Stimulated activated CD8-positive, alpha-beta memory T cell treated with anti-CD3 and anti-CD28 coated beads, Interleukin-4, amount 100 ng/mL, for 24 hours (primary cell): ENCODE measurements around the gene RAP1GAP2.
"Not testable (repeated sequence)": the region's sequence is repeated elsewhere in the genome, so short reads cannot be mapped to it uniquely, and the experiment has no call there.

ENCODE experiments used
- DNase-seq: peaks from one replicate; pipeline ENCODE4 v3.0.0-alpha.2; 2020; ENCODE audit warnings: low read depth

RAP1GAP2 gene

GRCh38 chr17:3025421-3026124 lies 229.3 kb downstream of the RAP1GAP2 start:
- no peak for DNase-seq

GRCh38 chr17:3026125-3026855 lies 230.1 kb downstream of the RAP1GAP2 start:
- DNase-seq = no peak

DNA sequence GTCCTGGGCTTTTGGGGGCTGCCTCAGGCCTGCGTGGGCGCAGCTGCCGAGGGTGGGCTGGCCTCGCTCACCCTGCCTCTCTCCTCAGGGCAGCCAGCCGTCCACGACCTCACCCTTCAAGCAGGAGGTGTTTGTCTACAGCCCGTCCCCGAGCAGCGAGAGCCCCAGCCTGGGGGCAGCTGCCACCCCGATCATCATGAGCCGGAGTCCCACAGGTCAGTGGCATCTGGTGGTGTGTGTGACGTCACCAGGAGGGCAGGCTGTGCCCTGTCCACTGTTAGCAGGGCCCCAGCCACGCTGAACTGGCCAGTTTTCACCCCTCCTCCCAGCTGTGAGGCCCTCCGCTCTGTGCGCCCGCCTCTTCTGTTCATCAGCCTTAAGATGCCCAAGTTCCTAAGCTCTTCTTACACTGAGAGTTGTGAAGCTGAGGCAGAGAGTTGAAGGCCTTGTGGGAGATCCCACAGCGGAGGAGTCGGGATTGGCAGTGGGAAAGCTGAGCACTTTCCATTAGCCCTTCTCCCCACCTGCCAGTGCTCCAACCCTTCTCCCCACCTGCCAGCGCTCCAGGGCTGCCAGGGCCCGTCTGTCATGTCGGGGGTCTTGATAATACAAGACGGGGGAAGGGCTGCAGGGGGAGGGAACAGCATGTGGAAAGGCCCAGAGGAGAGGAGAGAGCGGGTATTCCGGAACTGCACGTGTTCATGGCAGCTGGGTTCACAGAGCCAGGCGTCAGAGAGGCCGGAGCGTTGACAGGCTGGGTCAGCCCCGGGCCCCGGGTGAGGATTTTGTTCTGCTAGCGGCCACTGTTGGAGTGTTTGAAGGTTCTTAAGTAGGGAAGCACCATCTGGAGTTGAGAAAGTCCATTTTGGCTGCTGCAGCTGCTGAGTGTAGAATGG lies 230.9 kb downstream of the RAP1GAP2 start:
- DNase-seq = no peak

DNA sequence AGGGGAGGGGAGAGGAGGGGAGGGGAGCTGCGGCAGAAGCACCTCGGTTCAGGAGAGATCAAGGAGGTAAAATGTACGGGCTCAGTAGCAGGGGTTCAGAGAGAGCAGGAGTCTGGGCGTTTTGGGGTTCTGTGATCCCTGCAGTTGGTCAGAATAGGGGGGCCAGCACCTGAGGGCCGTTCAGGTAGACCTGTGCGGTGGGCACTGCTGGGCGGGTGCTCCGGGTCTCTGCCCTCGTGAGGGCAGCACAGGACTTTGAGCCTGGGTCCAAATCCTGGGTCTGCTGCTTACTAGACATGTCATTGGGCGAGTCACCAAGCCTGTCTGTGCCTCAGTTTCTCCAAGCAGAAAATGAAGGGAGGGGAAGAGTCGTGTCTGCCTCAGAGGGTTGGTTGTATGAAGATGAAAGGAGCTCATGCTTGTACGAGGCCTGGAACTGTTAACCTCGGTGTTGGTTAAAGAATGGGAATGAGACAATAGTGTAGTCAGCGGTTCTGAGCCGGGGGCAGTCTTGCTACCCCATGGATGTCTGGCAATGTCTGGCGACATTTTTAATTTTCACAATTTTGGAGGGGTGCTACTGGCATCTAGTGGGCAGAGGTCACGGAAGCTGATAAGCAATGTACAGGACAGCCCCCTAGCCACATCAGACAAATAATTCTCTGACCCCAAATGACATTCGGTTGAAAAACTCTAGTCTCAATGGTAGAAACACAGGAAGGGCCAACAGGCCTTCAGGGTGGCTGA lies 231.7 kb downstream of the RAP1GAP2 start:
- DNase-seq = no peak

DNA sequence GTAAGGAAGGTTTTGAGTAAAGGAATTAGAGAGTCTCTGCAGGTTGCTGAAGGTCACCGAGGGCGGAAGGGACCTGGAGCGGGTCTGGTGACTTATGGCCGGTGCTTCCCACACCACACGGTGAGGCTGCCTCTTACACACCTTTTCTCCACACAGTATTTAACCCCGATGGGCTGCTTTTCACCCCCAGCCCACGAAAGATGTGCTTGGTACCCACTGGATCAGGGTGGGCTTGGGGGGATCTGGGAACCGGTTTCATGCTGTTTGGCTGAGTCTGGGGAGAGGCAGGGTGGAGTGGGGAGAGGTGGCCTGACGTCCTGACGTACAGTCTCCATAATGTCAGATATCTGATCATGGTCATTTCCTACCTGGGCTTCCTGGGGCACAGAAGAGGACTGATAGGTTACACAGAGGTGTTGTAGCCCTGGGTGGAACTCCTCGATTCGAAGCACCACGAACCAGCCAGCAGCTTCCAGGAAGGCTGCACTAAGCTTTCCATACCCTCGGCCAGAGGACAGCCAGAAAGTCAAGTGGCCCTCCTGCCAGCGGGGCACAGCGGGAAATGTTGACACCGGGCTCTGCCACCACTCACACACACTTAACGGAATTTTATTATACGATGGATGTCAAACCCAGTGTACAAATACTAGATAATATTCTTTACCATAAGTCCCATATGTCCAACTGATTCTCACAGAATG lies 233.1 kb downstream of the RAP1GAP2 start:
- no peak for DNase-seq

GRCh38 chr17:3030096-3030495 lies 233.9 kb downstream of the RAP1GAP2 start:
- DNase-seq = no peak

DNA sequence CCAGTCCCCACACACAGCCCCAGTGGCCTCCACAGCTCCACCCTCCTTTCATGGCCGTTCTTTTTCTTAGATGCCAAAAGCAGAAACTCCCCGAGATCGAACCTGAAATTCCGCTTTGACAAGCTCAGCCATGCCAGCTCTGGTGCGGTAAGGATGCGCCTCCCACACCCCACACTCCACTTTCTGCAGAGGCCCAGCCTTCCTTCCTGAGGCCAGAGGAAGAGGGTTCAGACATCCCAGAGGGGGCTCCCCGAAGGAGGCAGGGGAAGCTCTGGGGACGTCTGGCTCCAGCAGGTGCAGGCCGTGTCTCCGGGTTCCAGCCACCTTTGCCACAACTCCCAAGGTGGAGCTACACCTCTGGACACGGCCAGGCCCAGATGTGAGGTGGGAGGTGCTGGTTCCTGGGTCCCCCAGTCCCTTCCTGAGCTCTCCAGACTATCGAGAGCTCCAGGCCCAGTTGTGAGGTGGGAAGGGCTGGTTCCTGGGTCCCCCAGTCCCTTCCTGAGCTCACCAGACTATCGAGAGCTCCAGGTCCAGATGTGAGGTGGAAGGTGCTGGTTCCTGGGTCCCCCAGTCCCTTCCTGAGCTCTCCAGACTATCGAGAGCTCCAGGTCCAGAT lies 234.7 kb downstream of the RAP1GAP2 start:
- DNase-seq = not testable (repeated sequence)

DNA sequence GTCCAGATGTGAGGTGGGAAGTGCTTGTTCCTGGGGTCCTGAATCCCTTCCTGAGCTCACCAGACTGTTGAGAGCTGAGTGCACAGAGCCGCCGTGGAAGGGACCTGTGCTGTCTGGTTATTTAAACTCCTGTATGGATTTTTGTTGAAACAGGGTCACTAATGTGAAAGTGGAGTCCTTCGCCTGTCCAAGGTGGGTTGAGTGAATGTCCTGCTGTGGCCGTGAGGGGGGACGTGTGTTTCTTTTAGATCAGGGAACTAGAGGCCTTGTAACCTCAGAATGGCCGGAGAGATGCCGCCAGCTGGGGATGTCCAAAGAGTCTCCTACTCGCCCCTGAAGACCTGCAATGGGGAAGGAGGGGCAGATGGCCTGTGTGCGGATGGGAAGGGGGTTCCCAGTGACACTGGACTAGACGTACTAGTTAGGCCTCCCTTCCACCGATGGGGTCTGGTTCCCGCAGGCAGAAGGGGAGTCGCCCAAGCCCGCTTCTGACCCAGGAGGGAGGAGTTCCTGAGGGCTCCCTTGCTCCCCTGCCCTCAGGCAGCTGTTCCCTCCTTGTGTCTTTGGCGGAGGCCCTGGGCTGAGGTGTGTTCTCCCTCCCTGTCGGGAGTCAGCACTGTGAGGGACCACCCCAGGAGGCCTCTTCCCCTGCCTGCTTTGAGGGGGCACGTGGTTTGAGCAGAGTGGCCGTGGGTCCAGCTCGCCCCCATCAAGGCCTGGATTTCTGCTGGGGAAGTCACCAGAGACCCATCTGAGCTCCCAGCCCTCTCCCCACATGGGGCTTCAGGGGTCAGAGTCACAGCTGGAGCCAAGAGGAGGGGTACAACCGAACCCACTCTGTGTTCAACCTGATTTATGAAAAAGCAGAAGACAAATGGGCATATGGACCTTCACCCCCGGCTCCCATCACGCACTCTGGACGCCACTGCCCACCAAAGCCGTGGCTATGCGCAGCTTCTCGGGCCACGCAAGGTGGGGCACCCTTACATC lies 236.3 kb downstream of the RAP1GAP2 start:
- no peak for DNase-seq

DNA sequence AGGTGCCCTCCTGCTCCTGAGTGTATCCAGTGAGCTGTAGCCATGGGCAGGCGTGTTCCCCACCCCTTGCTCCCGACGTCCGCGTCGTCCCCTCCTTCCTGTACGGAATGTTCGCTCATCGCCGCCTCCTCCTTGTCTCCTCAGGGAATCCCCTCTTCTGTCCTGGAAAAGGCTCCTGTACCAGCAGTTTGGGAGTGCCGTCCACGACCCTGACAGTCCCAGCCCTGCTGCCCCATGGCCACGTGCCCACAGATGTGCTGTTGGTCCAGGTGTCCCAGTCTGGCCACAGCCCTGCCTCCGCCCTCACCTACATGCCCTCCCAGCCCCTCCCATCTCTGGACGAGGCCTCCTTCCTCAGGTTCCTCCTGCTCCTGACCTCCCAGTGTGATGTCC lies 237.0 kb downstream of the RAP1GAP2 start:
- DNase-seq = no peak

DNA sequence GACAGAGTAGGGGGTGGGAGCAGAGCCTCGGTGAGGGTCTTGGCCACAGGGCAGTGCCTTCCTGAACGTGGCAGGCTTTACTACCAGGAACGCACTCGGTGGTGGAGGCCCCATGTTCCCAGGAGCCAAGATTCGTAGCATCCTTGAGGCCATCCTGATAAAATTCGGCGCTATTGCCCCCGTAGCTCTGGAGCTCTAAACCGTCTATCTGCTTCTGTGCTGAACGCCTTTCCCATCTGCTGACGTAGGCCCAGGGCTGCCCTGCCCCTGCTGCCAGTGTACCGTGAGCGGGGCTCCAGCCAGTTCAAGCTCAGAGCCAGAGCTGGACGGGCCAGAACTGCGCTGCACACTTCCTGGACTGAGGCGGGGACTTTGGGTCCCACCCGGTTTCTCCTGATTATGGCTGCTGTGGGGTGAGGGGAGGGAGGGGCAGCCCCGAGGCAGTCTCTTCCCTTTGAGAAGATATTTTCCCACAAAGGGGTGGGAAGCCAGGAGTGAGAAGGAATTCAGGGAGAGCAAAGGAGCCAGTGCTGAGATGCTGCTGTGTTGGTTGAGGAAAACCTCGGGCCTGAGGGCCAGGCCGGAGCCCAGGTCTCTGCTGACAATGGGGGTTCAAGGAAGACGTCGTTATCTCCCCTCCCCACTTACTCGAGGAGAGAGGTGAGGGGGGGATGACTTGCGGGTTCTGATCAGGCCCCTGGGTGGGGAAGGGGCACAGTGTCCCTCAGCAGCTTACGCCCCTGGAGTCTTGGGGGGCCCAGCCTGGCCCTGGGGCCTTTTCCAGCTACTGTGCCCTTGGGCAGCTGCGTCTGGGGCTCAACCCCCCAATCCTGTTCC lies 237.7 kb downstream of the RAP1GAP2 start:
- no peak for DNase-seq

DNA sequence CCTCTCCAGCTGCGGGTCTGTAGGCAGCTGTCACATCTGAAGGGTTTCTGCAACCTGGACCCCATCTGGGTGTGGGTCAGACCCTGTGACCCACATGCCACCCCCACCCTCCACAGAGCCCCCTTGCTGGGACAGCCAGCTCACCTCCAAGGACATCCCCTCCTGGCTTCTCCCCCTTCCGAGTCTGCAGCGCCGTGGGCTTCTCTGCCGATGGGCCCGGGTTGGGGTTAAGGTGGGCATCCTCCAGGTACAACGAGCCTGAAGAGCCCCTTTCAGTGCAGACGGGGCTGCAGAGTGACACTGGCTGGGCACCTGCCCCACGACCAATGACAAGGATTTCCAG lies 238.3 kb downstream of the RAP1GAP2 start:
- no peak for DNase-seq

DNA sequence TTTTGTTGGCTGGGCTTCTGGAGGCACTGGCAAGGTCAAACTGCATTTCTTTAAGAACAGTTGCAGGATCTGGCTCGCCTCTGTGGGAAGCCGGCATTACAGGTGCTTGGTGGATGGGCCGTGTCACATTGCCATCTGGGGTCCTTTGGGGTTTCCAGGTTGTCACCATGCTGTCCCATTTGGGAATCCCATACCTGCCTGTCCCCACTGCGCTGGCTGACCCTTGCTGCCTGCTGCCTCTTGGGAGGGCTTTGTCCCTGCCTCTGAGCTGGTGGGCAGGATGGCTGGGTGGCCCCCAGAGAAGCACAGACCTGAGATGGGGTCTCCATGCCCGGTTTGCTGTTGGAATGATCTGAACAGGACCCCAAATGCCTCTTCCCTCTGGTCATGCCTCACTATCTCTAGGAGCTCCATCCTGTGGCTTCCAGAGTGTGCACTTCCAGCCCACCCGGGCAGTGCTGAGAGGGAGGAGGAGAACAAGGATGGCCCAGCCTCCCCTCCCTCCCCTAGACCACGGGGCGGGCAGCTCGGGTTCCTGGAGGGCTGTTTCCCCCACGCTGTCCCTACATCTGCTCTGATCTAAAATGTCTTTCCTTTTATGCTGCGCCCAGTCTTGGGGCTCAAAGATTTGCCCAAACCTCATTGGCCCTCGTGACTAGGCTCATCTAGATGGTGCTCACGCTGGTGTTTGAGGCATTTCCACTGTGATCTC lies 239.2 kb downstream of the RAP1GAP2 start:
- DNase-seq = no peak

DNA sequence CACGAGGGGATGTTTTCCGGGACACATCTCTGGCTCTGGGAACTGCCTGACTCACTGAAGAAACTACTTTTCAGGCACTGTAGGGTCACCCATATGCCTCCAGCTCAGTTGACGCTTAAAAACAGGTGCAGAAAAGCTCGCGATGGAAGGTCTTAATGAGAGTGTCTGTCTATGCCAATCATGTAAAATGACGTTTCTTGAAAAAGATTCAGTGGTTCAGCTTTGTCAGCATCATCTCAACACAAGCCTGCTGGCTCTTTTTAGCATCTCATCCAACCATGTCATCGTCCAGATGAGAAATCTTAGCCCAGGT lies 239.7 kb downstream of the RAP1GAP2 start:
- DNase-seq = no peak

DNA sequence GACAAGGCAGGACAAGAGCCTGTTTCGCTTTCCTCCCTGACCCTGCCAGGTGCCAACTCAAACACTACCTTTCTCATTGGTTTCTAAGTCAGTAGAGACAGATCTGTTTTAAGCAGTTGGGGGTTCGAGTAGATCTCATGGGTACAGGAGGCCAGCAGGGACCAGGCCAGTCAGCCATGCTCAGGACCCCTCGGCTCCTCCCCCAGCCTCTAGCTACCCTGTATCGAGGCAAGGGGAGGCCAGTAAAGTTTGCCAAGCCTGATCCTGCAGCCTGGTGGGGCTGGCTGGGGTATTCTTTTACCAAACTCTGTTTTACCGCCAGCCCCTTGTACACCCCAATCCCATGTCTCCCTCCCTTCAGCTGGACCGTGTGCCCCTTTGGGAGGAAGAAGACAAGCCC lies 240.6 kb downstream of the RAP1GAP2 start:
- no peak for DNase-seq

- DNase-seq = no peak
These were observed 241.0 kb downstream of the RAP1GAP2 start for GRCh38 chr17:3037259-3037658.

DNA sequence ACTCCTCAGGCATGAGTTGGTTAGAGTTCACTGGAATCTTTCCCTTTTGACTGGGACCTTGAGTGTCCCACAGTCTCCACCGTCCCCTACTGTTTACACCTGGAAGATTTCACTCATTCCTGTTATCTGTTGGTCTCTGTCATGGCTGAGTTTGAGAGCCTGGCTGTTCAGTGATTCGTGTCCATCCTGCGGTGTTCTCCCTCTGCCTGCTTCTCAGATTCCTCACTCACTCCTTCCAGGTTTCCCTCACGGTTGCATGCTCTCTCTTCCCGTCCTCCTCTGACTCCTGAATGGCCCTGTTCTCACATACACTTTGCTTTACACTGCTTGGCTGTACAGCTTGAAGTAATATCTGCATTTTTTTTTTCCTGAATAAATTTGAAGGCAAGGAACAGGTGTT lies 242.7 kb downstream of the RAP1GAP2 start:
- no peak for DNase-seq

DNA sequence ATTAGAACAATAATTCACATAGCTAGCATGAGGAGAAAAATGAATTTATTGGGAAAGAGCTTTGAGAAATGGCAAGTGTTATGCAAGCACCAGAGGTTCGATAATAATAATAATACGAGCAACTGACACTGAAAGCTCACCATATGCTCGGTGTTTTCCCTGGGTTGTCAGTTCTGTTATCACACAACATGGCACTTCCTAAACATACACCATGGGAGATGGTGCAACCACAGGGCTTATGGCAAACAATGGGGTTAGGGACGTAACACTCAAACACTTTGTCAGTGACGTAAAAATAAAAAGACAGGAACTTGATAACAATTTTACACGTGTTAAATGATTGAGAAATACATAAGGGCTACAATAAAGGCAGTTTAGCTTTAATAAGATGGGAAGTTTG lies 243.5 kb downstream of the RAP1GAP2 start:
- DNase-seq = no peak

GRCh38 chr17:3040882-3041281 lies 244.6 kb downstream of the RAP1GAP2 start:
- DNase-seq = no peak
